Dermis microvascular lymphatic vessel endothelial cell (primary cell): ENCODE measurements around the gene EXD1. TPM values are rescaled to one million over a fixed set of nuclear protein-coding genes. Genes with fewer than 3 reads are reported as not detected.
"Not testable (repeated sequence)": the region's sequence is repeated elsewhere in the genome, so short reads cannot be mapped to it uniquely, and the experiment has no call there.

ENCODE experiments used
- DNase-seq, 2 donors: peaks; one replicate each; pipeline versions ENCODE4 v3.0.0 to v3.0.0-alpha.2; 2010; ENCODE audit warnings: low read depth in 2 of 2
- total RNA-seq: library from RNA; depleted of rRNA; stranded (reverse); fragments of >200 nt; gene quantifications from 2 replicates; pipeline ENCODE4 v1.2.1, GENCODE V29; 2014

The EXD1 gene
- total RNA-seq, 1 donor from 2014 or later: not detected

GRCh38 chr15:41150279-41150678 lies 80.3 kb downstream of the EXD1 start:
- DNase-seq: no peak

- no peak for DNase-seq
Observed at GRCh38 chr15:41148065-41148464, 82.5 kb downstream of the EXD1 start.

- no peak for DNase-seq
Observed at GRCh38 chr15:41139619-41140018, 90.9 kb downstream of the EXD1 start.

- not testable (repeated sequence) for DNase-seq
Observed at GRCh38 chr15:41139112-41139511, 91.4 kb downstream of the EXD1 start.

GRCh38 chr15:41135580-41135979 lies 95.0 kb downstream of the EXD1 start:
- DNase-seq: not testable (repeated sequence)

GRCh38 chr15:41133454-41133853 lies 97.1 kb downstream of the EXD1 start:
- DNase-seq: no peak

Other genes starting within 250 kb of the EXD1 start
- 16.8 and 21.4 TPM in 2 replicates for gene INO80, start 114.5 kb downstream of the EXD1 start, total RNA-seq
- gene CHP1, start 511 bp upstream of the EXD1 start, total RNA-seq: 67.0 and 69.2 TPM in 2 replicates
- 3.3 and 8.3 TPM in 2 replicates for gene OIP5, start 101.8 kb upstream of the EXD1 start, total RNA-seq
- gene NUSAP1, start 102.1 kb upstream of the EXD1 start, total RNA-seq: 30.8 and 75.9 TPM in 2 replicates
- gene NDUFAF1, start 171.7 kb upstream of the EXD1 start, total RNA-seq: 13.3 and 18.9 TPM in 2 replicates
- 11.9 and 13.9 TPM in 2 replicates for gene RTF1, start 186.3 kb upstream of the EXD1 start, total RNA-seq